ENCODE data around the gene FATE1. TPM values are rescaled to one million over a fixed set of nuclear protein-coding genes. Genes with fewer than 3 reads are reported as not detected.

Gene FATE1
- total and polyA plus RNA-seq, 12 donors = 0.29 to 25.6 (median 0.61) TPM; not detected in 5

DNA sequence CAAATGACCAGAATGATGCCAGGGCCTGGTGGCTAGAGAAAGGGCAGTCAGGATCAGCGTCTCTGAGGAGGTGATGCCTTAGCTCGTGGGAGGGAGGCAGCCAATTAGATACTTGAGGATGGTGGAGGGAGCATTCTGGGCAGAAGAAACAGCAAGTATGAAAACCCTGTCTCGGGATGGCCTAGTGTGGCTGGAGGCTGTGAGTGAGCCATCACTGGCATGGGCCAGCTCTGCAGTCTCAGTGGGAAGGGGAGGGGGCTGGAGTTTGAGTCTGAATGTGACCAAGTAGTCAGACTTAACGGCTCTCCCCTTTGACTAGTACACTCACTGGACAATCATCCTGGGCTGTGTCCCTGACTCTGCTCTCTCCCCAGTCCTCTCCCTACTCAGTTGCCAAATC, 25.8 kb downstream of the FATE1 start:
- H3K9me3 ChIP-seq (replicated peaks in 1 of 3) = no peaks in the 10 kb centered on the region
- TF ChIP-seq, protein P1, sequence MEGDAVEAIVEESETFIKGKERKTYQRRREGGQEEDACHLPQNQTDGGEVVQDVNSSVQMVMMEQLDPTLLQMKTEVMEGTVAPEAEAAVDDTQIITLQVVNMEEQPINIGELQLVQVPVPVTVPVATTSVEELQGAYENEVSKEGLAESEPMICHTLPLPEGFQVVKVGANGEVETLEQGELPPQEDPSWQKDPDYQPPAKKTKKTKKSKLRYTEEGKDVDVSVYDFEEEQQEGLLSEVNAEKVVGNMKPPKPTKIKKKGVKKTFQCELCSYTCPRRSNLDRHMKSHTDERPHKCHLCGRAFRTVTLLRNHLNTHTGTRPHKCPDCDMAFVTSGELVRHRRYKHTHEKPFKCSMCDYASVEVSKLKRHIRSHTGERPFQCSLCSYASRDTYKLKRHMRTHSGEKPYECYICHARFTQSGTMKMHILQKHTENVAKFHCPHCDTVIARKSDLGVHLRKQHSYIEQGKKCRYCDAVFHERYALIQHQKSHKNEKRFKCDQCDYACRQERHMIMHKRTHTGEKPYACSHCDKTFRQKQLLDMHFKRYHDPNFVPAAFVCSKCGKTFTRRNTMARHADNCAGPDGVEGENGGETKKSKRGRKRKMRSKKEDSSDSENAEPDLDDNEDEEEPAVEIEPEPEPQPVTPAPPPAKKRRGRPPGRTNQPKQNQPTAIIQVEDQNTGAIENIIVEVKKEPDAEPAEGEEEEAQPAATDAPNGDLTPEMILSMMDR (IDR thresholded peaks at IDR 0.05) = no peak
- TF ChIP-seq POLR2A (IDR thresholded peaks at IDR 0.05) = no peak

DNA sequence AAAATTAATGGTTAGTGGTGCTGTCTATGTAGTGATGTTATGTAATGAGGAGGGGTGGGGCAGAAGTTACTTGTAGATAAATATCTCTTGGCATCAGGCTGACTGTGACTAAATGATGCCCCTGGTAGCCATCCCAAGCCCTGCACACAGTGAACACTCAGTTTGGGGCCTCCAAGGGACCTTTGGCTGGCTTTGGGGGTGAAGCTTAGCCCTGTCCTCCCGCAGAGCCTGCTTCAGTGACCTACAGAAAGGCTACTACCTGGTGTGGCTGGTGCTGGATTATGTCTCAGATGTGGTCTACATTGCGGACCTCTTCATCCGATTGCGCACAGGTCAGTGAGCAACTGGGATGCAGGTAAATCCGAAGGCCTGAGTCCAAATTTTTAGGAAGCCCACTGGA, 26.5 kb downstream of the FATE1 start:
- H3K27me3 ChIP-seq = no peaks in the 10 kb centered on the region
- TF ChIP-seq POLR2A (IDR thresholded peaks at IDR 0.05) = no peak
- TF ChIP-seq, protein P1 (IDR thresholded peaks at IDR 0.05) = no peak
- no peaks in the 10 kb centered on the region for H3K4me1 ChIP-seq (replicated peaks in 1 of 2)
- intact Hi-C loops (cut with DNase I) = no loop called here
- 83 to 90% (median 90%) methylated on average over 4 to 5 of the region's 5 CpGs; no CpG with 5 or more reads in 1 of the 4 donors for WGBS, 4 donors
- DNase-seq = no peak
- H3K27ac ChIP-seq = no peak overlapping the region
- H3K36me3 ChIP-seq (replicated peaks in 1 of 2) = no peaks in the 10 kb centered on the region
- no peak overlapping the region for H3K4me3 ChIP-seq
- no peaks in the 10 kb centered on the region for H3K9me3 ChIP-seq (replicated peaks in 1 of 3)

More for the DNA sequence above, 25.8 kb downstream of the FATE1 start:
- intact Hi-C loops (cut with DNase I) = no loop called here
- Histone ChIP-seq H3K36me3 (replicated peaks in 1 of 2) (no peaks in the 10 kb centered on the region), H3K4me1 (replicated peaks in 1 of 2) (no peaks in the 10 kb centered on the region), H3K27me3 (no peaks in the 10 kb centered on the region), H3K4me3 (no peak overlapping the region), H3K27ac (no peak overlapping the region)
- 68 to 87% (median 81%) methylated on average over 4 of the region's 4 CpGs for WGBS, 4 donors
- no peak for DNase-seq

DNA sequence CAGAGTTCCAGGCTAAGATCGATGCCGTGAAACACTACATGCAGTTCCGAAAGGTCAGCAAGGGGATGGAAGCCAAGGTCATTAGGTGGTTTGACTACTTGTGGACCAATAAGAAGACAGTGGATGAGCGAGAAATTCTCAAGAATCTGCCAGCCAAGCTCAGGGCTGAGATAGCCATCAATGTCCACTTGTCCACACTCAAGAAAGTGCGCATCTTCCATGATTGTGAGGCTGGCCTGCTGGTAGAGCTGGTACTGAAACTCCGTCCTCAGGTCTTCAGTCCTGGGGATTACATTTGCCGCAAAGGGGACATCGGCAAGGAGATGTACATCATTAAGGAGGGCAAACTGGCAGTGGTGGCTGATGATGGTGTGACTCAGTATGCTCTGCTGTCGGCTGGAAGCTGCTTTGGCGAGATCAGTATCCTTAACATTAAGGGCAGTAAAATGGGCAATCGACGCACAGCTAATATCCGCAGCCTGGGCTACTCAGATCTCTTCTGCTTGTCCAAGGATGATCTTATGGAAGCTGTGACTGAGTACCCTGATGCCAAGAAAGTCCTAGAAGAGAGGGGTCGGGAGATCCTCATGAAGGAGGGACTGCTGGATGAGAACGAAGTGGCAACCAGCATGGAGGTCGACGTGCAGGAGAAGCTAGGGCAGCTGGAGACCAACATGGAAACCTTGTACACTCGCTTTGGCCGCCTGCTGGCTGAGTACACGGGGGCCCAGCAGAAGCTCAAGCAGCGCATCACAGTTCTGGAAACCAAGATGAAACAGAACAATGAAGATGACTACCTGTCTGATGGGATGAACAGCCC, 28.0 kb downstream of the FATE1 start:
- intact Hi-C loops (cut with DNase I) = no loop called here
- Histone ChIP-seq H3K4me3 (no peak overlapping the region), H3K27me3 (no peaks in the 10 kb centered on the region), H3K27ac (no peak overlapping the region), H3K4me1 (replicated peaks in 1 of 2) (no peaks in the 10 kb centered on the region), H3K9me3 (replicated peaks in 1 of 3) (no peaks in the 10 kb centered on the region), H3K36me3 (replicated peaks in 1 of 2) (no peaks in the 10 kb centered on the region)
- TF ChIP-seq POLR2A (IDR thresholded peaks at IDR 0.05) = no peak
- TF ChIP-seq, protein P1 (IDR thresholded peaks at IDR 0.05) = no peak
- 87 to 92% (median 88%) methylated on average over 12 to 21 of the region's 21 CpGs for WGBS, 4 donors
- DNase-seq = no peak

DNA sequence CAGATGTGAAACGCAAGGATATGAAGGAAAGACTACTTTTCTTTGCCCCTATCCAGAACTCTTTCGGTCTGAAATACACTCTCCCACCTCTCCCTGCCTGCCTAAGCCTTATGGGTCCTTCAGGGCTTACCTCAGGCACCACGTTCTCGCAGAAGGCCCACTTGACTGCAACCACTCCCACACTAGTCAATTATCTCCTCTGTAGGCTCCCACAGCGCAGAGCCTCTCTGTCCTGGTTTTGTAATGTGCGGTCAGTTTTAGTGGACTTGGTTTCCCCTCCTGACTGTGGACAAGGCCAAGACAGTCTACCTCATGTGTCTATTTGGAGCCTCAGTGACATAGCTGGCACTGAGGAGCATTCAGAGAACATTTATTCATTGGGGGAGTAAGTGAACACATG, 29.8 kb downstream of the FATE1 start:
- Histone ChIP-seq H3K4me1 (replicated peaks in 1 of 2) (no peaks in the 10 kb centered on the region), H3K36me3 (replicated peaks in 1 of 2) (no peaks in the 10 kb centered on the region), H3K9me3 (replicated peaks in 1 of 3) (no peaks in the 10 kb centered on the region), H3K4me3 (no peak overlapping the region), H3K27me3 (peaks cover 14% of the 10 kb centered on the region), H3K27ac (no peak overlapping the region)
- intact Hi-C loops (cut with DNase I) = no loop called here
- no peak for DNase-seq
- TF ChIP-seq, protein P1 (IDR thresholded peaks at IDR 0.05) = no peak
- no peak for TF ChIP-seq POLR2A (IDR thresholded peaks at IDR 0.05)
- 69 to 86% (median 77%) methylated on average over 5 to 6 of the region's 6 CpGs for WGBS, 4 donors

Data from adrenal gland (tissue), 12 donors.